HEK293 (cell line): ENCODE data around the gene LRRC53.

Source experiments
- CTCF ChIA-PET: fragments of 350-600 bp; formaldehyde crosslinking; extraction: SDS; loops from one replicate; lab custom pipeline; 2021; ENCODE audit warnings: antibody characterized with exemption; lab: Yijun Ruan, JAX
- POLR2A ChIA-PET: fragments of 300-600 bp; formaldehyde crosslinking; extraction: SDS; loops from one replicate; lab custom pipeline; 2020; ENCODE audit warnings: antibody characterized with exemption, inconsistent platforms; lab: Yijun Ruan, JAX
- H3K27ac ChIP-seq: fragments of 200-500 bp; sonication (Bioruptor generic); 2 replicates; pipeline ENCODE4 v1.5.1; 2014; ENCODE audit warnings: low read depth, low read length, control low read depth, inconsistent platforms; ENCODE audit errors: extremely low read depth
- H3K36me3 ChIP-seq, 2 experiments: fragments of 200-500 bp in 1 of 2; sonication (Bioruptor generic) in 1 of 2; 1 replicate in 1 of 2; 2 replicates in 1 of 2; pipeline ENCODE4 v1.5.1; 2014 to 2017; ENCODE audit warnings: inconsistent platforms in 2 of 2, low read length in 2 of 2; ENCODE audit not compliant: control insufficient read depth in 2 of 2, insufficient read depth in 1 of 2
- H3K4me1 ChIP-seq: fragments of 200-500 bp; sonication (Bioruptor generic); 2 replicates; pipeline ENCODE4 v1.5.1; 2014; ENCODE audit warnings: mild to moderate bottlenecking, low read length, inconsistent platforms; ENCODE audit not compliant: control insufficient read depth, insufficient read depth
- H3K4me3 ChIP-seq: 2 replicates; pipeline ENCODE4 v1.5.1; 2011; ENCODE audit warnings: low read depth, mild to moderate bottlenecking, control low read depth, low read length, moderate library complexity
- H3K9me3 ChIP-seq: fragments of 200-500 bp; sonication (Bioruptor generic); 2 replicates; pipeline ENCODE4 v1.5.1; 2014; ENCODE audit warnings: low read depth, low read length, inconsistent platforms; ENCODE audit not compliant: control insufficient read depth, insufficient read depth
- MYNN ChIP-seq: fragments of 450-650 bp; formaldehyde crosslinking; IDR thresholded peaks from 2 replicates; pipeline ENCODE4 v1.5.1; 2016; ENCODE audit warnings: missing biosample characterization, missing genetic modification characterization, borderline replicate concordance
- PRDM1 ChIP-seq: fragments of 450-650 bp; formaldehyde crosslinking; IDR thresholded peaks from 2 replicates; pipeline ENCODE4; 2016; ENCODE audit warnings: missing biosample characterization, missing genetic modification characterization
- REPIN1 ChIP-seq: fragments of 450-650 bp; formaldehyde crosslinking; IDR thresholded peaks from 2 replicates; pipeline ENCODE4 v1.5.1; 2017; ENCODE audit warnings: missing biosample characterization, missing genetic modification characterization, low read depth
- ZBTB1 ChIP-seq: fragments of 450-650 bp; formaldehyde crosslinking; IDR thresholded peaks from 2 replicates; pipeline ENCODE4 v1.5.1; 2016; ENCODE audit warnings: missing biosample characterization, missing genetic modification characterization
- ZNF132 ChIP-seq: fragments of 450-650 bp; formaldehyde crosslinking; IDR thresholded peaks from 2 replicates; pipeline ENCODE4 v1.5.1; 2017; ENCODE audit warnings: missing biosample characterization, missing genetic modification characterization, borderline replicate concordance
- ZNF211 ChIP-seq: fragments of 450-650 bp; formaldehyde crosslinking; IDR thresholded peaks from 2 replicates; pipeline ENCODE4 v1.5.1; 2016; ENCODE audit warnings: low read depth, missing biosample characterization, missing genetic modification characterization
- ZNF335 ChIP-seq: fragments of 450-650 bp; formaldehyde crosslinking; conservative IDR thresholded peaks from 2 replicates; pipeline ENCODE4 v1.5.1; 2016; ENCODE audit warnings: missing biosample characterization, missing genetic modification characterization
- ZNF366 ChIP-seq: fragments of 450-650 bp; formaldehyde crosslinking; conservative IDR thresholded peaks from 2 replicates; pipeline ENCODE4 v1.5.1; 2016; ENCODE audit warnings: missing biosample characterization, missing genetic modification characterization
- ZNF37A ChIP-seq: fragments of 450-650 bp; IDR thresholded peaks from 2 replicates; pipeline ENCODE4 v1.5.1; 2018; ENCODE audit warnings: missing biosample characterization, missing genetic modification characterization
- ZNF416 ChIP-seq: fragments of 450-650 bp; formaldehyde crosslinking; IDR thresholded peaks from 2 replicates; pipeline ENCODE4 v1.5.1; 2016; ENCODE audit warnings: missing biosample characterization, missing genetic modification characterization
- ZNF558 ChIP-seq: fragments of 450-650 bp; formaldehyde crosslinking; IDR thresholded peaks from 2 replicates; pipeline ENCODE4 v1.5.1; 2016; ENCODE audit warnings: missing biosample characterization, missing genetic modification characterization
- ZNF571 ChIP-seq: fragments of 450-650 bp; formaldehyde crosslinking; IDR thresholded peaks from 2 replicates; pipeline ENCODE4 v1.5.0; 2017; ENCODE audit warnings: missing biosample characterization, missing genetic modification characterization
- ZNF654 ChIP-seq: fragments of 450-650 bp; formaldehyde crosslinking; IDR thresholded peaks from 2 replicates; pipeline ENCODE4 v1.5.1; 2016; ENCODE audit warnings: low read depth, missing biosample characterization, missing genetic modification characterization
- ZNF777 ChIP-seq: fragments of 450-650 bp; formaldehyde crosslinking; IDR thresholded peaks from 2 replicates; pipeline ENCODE4 v1.5.1; 2017; ENCODE audit warnings: missing biosample characterization, missing genetic modification characterization, borderline replicate concordance
- ZNF830 ChIP-seq: fragments of 450-650 bp; IDR thresholded peaks from 2 replicates; pipeline ENCODE4 v1.5.0; 2018; ENCODE audit warnings: missing biosample characterization, missing genetic modification characterization, low read depth, mild to moderate bottlenecking, moderate library complexity
- ZNF837 ChIP-seq: fragments of 450-650 bp; formaldehyde crosslinking; IDR thresholded peaks from 2 replicates; pipeline ENCODE4 v1.5.1; 2016; ENCODE audit warnings: missing biosample characterization, missing genetic modification characterization
- TF ChIP-seq, protein P1 (sequence below): fragments of 450-650 bp; formaldehyde crosslinking; IDR thresholded peaks from 2 replicates; pipeline ENCODE4 v1.5.1; 2017; ENCODE audit warnings: missing biosample characterization, missing genetic modification characterization

LRRC53 gene

DNA sequence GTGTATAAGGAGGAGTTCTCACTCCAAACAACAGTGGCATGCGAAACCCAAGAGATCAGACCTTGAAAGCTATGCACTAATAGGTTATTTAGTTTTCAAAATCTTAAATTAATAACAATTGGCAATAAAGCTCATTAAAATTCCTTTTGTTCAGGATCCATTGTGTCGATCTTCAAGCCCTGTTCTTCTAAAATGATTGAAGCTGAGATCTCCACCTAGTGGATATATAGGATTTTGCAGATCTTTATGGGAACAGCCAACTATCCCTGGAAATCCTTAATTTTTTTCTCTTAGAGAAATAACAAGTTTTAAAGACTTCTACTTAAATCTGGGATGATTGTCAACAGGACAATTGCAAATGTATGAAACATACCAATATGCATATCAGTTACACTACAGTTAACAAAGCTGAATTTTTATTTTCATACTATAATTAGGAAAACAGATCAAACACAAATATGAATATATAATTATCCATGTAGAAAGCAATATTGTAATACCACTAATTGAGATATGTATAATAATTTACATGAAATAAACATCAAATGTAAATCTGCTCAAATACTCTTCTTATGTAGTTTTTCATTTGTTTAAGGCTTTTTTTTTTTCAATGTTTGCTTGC, 43.3 kb downstream of the LRRC53 start:
- CTCF ChIA-PET, result interaction anchor here (0.6 to 2.2 kb wide), 16 partner anchors 9 to 995 kb away, joined by 3 to 12 read pairs (median 3); no protein-coding TSS in a partner anchor
- TF ChIP-seq ZNF132 (no peak), ZNF830 (tag by site-specific recombination) (no peak), ZNF654 (tag by site-specific recombination) (peak; percentile 50), ZNF416 (tag by site-specific recombination) (no peak)
- TF ChIP-seq, protein P1, sequence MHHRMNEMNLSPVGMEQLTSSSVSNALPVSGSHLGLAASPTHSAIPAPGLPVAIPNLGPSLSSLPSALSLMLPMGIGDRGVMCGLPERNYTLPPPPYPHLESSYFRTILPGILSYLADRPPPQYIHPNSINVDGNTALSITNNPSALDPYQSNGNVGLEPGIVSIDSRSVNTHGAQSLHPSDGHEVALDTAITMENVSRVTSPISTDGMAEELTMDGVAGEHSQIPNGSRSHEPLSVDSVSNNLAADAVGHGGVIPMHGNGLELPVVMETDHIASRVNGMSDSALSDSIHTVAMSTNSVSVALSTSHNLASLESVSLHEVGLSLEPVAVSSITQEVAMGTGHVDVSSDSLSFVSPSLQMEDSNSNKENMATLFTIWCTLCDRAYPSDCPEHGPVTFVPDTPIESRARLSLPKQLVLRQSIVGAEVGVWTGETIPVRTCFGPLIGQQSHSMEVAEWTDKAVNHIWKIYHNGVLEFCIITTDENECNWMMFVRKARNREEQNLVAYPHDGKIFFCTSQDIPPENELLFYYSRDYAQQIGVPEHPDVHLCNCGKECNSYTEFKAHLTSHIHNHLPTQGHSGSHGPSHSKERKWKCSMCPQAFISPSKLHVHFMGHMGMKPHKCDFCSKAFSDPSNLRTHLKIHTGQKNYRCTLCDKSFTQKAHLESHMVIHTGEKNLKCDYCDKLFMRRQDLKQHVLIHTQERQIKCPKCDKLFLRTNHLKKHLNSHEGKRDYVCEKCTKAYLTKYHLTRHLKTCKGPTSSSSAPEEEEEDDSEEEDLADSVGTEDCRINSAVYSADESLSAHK, result no peak
- Histone ChIP-seq H3K4me1 (no peaks in the 10 kb centered on the region), H3K9me3 (no peaks in the 10 kb centered on the region), H3K27ac (no peak overlapping the region), H3K4me3 (no peak overlapping the region), H3K36me3 (no peaks in the 10 kb centered on the region)
- POLR2A ChIA-PET, result no interaction called here

DNA sequence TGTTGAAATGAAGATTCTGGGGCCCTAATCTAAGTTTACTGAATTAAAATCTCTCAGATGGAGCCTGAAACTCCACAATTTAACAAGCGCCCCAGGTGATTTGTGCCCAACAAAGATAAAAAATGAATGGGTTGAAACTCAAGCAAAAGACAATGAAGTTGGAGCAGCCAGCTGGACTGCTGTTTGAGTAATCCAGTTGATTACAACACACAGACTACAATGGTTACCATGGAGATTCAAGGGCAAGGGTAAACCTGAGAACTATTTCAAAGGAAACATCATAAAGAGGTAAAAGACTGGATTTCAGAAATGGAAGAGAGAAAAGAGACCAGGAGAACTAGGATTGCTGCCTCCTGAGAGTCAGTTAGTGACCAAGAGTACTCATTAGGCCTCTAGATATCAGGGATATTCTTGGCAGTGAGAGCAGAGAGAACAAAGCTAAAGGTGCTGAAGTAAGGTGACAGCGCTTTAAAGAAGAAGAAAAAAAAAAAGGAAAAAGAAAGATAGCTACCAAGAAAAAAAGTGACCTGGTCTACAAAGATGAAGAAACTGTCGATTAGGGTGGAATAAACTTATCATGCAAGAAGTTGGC, 44.5 kb downstream of the LRRC53 start:
- CTCF ChIA-PET, result interaction anchor here (0.5 to 2.2 kb wide), 4 partner anchors 8 to 298 kb away, joined by 3 to 12 read pairs (median 4); no protein-coding TSS in a partner anchor
- TF ChIP-seq, protein P1, result no peak
- no peak for TF ChIP-seq ZBTB1
- no peak for TF ChIP-seq ZNF366
- TF ChIP-seq ZNF837 (tag by site-specific recombination), result no peak
- no peak for TF ChIP-seq REPIN1 (tag by site-specific recombination)
- no peak for TF ChIP-seq ZNF211 (tag by site-specific recombination)
- no peak for TF ChIP-seq ZNF558
- no peak for TF ChIP-seq PRDM1 (tag by site-specific recombination)
- no peak for TF ChIP-seq ZNF777 (tag by site-specific recombination)
- TF ChIP-seq ZNF571 (tag by site-specific recombination), result no peak
- no peaks in the 10 kb centered on the region for H3K36me3 ChIP-seq
- H3K4me1 ChIP-seq, result no peaks in the 10 kb centered on the region
- H3K27ac ChIP-seq, result no peak overlapping the region
- POLR2A ChIA-PET, result no interaction called here
- H3K4me3 ChIP-seq, result no peak overlapping the region
- H3K9me3 ChIP-seq, result no peaks in the 10 kb centered on the region

DNA sequence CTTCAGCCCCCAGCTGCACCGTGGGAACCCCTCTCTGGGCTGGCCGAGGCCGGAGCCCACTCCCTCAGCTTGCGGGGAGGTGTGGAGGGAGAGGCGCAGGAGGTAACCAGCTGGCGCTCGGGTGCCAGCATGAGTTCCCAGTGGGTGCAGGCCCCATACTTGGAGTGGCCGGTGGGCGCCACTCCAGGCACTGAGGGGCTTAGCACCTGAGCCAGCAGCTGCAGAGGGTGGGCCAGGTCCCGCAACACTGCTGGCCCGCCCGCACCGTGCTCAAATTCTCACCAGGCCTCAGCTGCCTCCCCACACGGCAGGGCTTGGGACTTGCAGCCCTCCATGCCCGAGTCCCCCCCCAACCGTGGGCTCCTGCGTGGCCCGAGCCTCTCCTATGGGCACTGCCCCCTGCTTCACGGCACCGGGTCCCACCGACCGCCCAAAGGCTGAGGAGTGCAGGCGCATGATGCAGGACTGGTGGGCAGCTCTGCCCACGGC, 47.2 kb downstream of the LRRC53 start:
- no peak overlapping the region for H3K4me3 ChIP-seq
- no peak for TF ChIP-seq MYNN
- no peak for TF ChIP-seq ZNF335 (tag by site-specific recombination)
- no peak for TF ChIP-seq ZNF654 (tag by site-specific recombination)
- no peak for TF ChIP-seq ZNF37A
- H3K36me3 ChIP-seq, result no peaks in the 10 kb centered on the region
- H3K27ac ChIP-seq, result no peak overlapping the region
- no peaks in the 10 kb centered on the region for H3K4me1 ChIP-seq
- no peaks in the 10 kb centered on the region for H3K9me3 ChIP-seq
- CTCF ChIA-PET, result no interaction called here
- POLR2A ChIA-PET, result no interaction called here
